Fibroblast of gingiva (primary cell): ENCODE results near the gene PRKCA.
"Not testable (repeated sequence)": the region's sequence is repeated elsewhere in the genome, so short reads cannot be mapped to it uniquely, and the experiment has no call there.

Source experiments
- DNase-seq: peaks from one replicate; pipeline ENCODE4 v3.0.0-alpha.2; 2011; ENCODE audit warnings: low read depth

The PRKCA gene

DNA sequence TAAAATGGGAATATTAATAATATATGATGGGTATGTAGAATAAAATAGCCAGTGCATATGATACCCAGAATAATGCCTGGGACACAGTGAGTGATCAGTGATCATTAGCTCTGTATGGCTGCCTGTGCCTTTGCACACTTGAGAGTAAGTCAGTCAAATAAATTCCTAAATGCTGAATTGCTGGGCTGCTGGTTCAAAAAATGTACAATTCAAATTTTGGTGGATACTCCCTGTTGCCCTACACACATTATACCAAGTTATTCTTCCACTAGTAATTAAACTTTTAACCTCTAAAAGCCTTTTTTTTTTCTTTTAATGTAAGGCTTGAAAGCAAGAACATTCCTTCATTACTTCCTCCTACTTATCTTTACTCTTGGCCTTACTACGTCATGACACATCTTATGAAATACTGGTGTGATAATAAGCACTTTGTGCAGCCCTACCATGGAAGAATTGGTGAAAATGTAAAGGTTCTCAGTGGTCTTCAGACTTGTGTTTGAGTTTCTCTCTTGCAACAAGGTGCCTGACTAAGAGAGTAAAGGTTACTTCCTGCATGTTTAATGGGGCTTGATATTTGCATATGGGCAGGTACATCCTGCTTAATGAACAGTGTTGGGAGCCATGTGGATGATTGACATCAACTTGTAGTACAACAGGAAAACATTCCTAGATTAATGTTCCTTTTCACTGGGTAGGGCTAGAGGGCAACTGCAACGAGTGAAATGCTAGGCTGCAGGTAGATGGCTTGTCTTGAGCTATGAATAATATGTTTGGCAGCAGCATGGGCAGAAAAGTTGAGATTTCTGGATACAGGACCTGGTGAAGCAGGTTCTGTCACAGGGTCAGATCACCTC, 84.3 kb downstream of the PRKCA start:
- DNase-seq: no peak

DNA sequence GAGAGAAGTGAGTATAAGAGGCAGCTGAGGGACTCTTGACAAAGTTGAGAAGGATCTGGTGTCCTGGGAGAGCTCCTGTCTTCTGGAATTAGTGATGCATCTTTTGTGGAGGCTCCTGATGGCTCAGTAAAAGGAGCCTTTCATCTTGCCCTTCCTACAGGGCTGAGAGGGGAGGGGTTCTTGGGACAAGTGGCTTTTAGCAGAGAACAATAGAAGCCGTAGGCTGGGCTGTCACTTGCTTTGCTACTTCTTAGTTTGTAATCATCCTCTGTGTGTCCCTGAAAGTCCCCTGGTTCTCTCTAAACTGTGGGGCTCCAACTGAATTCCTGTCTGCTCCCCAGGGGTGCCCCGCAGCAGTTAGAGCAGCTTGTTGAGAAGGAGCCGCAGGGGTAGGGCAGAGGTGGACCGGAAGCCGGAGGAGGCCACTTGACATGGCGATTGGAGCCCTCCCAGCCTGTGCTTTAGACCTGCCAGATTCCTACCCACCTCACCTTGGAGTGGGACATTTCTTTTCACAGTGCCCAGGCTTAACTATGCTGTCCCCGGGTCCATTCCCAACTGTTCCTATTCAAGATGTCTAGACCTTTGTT, 85.1 kb downstream of the PRKCA start:
- no peak for DNase-seq

DNA sequence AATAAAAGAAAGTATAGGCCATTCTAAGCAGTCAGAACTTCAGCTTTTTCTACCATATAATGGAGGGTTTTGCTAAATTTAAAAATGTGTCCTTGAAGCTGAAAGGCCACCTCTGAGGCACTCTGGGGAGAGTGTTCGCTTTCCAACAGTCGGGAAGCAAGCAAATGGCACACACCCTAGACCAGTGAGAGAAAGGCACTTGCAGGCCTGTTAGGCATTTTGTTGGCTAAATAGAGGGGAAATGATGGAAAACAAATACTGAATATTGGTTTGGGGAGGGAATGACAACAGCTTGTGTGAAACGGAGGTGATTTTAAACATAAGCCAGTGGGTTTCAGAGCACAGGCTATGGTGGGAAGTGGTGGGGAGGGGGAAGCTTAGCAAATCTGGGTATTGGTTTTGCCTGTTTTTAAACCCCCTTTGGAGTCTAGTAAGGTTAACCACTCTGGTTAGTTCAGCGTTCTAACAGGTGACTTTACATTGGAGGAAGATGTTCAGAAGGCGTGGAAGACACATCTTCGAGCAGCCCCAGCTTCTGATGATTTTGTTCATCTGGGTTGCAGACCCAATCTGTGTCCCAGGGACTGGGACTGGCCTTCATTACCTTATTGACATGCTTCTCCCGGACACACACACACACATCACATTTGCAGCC, 90.5 kb downstream of the PRKCA start:
- DNase-seq: no peak

DNA sequence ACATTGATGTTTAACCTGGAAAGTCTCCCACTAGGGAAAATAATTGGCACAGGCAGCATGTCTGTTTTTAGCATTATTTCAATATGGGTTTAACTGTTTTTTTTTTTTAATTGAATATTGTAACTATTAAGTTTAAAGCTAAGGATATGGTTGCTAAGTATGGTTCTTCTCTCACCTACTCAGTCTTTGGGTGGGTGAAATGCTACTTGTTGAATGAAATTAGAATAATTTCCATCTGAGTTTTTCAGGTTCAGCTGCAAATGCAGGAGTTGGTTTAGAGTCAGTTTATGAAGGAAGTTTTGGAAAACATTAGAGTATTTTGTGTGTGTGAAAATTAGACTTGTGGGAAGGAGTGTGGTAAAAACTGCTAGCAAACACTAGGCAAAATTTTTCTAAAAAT, 93.5 kb downstream of the PRKCA start:
- no peak for DNase-seq

DNA sequence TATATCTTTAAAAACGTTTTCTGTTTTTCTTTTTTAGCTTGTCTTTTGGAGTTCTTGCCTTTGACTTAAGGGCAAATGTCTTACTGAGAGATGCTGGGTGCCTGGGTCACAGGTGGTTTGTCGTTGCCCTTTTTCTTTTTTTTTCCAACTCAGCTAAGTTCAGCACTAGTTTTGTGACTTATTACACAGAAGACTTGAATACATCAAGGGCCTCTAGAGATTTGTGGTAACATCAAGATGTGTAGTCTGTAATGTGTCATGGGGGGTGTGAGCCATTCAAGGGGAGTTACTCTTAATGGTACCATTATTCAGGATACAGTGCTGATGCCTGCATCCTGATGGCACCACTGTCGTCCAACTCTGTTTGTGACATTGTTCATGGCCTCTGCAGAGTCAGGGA, 95.1 kb downstream of the PRKCA start:
- peak; percentile 34 for DNase-seq

DNA sequence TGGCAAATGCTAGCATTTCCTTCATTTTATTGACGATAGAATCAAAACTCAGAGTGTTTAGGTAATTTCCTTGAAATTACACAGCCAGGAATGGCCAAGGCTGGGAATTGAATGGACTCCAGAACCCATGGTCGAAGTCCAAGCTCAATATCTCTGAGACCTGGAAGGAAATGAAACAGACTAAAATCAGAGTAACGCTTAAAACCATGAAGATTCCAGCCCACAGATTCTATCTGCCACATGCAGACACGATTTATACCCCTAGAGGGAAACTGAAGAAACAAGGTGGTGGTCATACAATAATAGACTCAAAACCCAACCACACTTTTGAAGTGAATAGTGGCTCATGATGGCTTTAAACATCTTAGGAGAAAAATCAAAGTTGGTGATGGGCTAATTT, 95.6 kb downstream of the PRKCA start:
- DNase-seq: no peak

DNA sequence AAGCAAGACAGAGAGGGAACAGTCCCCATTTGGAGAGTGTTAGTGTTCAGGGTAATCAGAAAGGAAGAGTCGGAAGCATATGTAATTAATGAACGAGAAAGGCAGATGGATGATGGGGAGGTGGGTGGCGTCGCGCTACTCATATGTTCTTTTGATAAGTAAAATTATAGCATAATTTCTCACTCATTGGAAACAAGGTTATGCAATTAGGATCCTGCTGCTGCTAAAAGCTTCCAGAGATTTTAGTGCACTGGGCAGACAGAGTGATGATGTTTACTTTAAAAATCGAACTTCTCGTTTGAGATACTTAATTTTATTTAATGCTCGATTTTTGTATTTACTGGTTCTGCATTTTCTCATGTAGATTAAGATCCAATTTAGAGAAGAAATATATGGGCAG, 96.2 kb downstream of the PRKCA start:
- DNase-seq: no peak

DNA sequence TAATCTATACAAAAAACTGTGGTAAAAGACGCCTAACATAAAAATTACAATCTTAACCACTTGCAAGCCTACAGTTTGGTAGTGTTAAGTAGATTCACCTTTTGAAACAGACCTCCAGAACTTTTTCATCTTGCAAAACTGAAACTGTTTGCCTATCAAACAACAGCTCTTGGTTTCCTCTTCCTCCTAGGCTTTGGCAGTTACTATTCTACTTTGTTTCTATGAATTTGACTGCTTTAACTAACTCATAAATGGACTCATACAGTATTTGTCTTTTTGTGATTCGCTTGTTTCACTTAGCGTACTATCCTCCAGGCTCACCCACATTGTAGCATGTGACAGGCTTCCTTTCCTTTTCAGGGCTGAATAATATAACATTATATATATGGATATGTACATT, 97.0 kb downstream of the PRKCA start:
- DNase-seq: no peak

DNA sequence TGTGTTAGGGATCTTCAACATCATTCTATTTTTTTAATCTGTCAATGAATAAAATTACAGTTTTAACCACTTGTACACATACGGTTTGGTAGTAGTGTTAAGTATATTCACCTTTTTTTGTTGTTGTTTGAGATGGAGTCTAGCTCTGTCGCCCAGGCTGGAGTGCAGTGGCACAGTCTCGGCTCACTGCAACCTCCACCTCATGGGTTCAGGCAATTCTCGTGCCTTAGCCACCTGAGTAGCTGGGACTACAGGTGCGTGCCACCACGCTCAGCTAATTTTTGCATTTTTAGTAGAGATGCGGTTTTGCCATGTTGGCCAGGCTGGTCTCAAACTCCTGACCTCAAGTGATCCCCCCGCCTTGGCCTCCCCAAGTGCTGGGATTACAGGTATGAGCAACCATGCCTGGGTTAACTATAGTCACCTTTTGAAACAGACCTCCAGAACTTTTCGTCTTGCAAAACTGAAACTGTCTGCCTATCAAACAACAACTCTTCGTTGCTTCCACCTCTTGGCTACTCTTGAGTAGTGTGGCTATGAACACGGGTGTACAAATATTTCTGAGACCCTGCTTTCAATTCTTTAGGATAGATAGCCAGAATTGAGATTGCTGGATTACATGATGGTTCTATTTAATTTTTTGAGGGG, 97.8 kb downstream of the PRKCA start:
- not testable (repeated sequence) for DNase-seq

DNA sequence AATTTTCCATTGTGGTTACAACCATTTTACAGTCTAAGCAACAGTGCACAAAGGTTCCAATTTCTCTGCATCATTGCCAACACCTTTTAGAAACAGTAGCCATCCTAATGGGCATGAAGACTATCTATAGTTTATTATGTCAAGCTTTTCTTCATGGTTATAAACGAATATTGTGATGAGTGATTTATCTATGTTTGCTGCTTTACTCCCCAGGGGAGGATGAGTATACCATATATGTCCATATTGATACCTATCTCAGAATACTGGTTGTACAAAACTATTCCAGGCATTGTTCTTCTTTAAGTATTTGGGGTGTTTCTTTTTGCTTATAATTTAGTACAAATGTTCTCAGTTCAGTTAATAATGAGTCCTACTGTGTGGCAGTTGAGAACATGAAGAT, 98.3 kb downstream of the PRKCA start:
- no peak for DNase-seq

DNA sequence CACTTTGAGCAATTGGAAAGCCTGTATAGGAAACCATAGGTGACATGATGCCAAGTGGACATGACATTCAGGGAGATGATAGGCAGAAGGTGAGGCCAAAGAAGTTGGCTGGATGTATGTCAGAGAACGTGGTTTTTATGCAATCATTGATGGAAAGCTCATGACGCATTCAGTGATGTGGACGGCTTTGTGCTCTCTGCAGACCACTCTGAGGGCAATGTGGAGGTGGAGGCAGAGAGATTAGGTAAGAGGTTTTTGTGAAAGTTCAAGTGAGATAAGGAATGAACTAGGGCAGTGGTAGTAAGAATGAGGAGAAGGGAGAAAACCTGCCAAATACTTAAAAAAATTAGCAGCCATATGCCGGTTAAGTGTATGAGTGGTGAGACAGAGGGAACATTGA, 99.0 kb downstream of the PRKCA start:
- DNase-seq: no peak

DNA sequence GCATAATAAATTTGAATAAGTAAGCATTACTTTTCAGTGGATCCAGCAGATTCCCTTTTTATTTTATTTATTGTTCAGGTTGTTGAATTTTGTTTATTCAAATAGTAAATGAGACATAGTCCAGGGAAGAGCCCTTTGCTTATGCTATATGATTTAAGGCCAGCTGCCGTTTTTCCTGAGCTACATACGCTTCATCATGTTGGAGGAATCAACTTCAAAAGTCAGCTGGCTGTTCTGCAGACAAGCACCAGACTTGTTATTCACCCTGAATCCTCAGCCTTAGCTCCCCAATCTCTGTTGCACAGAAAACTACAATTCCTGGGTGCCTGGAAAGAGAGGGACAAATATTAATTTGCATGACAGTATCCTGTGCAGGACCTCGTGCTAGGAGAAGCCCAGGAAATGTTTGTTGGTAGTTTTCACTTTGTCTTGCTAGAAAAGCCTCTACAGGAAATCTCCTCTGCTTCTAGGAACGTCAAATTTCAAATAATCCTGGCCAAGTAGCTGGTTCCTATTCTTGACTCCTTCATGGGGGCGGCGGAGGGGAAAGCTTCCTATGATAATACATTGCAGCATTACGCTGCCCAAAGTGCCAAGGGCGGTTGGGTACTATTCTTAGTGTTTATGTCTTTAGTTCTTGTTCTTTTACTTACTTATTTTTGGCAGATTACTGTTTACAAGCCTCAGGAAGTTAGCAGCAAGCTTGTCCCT, 101.6 kb downstream of the PRKCA start:
- peak; percentile 12 for DNase-seq

DNA sequence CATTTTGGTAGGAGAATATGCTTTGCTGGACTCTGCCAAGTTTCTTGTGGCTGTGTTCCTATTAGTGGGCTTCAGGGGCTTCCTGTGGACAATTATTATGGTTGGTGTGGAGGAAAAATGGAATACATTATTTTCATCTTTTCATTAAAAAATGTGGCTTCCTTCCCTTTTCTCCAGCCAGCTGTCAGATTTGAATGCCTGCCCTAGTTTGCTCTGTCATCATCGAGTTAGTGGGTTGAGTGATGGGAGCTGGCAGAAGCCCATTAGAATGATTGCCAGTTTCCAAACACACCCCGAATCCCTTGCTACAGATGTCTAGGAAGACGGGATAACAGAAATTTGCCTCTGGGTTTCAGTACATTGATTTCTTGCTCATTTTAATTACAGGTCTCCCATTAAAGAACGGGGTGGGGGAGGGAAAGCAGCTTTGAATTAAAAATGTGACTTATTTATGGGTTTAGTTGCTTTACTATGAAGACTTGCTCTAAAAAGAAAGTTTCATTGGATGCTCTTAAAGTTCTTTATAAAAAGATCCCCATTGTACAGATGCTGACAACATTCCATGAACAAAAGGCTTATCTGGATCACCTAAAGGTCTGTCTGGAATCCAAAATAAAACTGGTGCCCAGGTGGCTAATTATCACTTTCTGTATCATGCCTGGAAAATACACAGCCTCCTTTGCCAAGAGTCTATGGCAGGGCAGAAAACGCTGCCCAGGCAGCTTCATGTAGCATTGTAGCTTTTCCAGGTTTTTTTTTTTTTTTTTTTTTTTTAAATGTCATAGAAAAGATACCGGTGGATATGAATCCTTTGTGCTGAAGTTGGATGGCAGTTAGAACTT, 103.6 kb downstream of the PRKCA start:
- DNase-seq: no peak

DNA sequence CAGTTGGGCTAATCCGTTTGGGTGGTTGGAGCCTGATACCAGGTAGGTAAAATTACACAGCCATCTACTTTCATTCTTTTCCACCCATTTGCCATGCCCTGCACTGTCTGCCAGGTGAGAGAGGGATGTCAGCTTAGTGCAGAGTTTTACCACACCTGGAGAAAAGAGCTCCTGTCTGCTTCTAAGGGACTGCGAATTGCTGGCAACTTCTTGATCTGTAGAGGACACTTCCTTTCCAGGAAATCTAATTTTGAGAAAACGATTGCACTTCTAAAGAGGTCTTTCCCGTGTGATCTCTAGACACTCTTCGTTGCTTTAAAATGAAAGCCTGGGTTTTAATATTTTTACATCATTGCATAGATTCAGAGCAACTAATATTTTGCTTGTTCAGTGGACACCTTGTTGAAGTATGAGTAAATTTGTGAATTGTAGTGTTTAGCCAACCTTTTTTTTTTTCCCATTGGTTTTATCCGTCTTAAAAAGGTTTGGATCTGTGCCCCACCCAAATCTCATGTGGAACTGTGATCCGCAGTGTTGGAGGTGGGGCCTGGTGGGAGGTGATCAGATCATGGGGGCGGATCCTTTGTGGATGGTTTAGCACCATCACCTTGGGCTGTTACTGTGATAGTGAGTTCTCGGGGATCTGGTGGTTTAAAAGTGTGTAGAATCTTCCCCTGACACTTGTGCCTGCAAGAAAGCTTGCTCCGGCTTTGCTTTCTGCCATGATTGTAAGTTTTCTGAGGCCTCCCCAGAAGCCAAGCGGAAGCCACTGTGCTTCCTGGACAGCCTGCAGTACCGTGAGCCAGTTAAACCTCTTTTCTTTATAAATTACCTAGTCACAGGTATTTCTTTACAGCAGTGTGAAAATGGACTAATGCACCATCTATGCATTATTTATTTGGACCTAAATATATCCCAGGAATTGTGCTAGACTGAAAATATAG, 104.6 kb downstream of the PRKCA start:
- DNase-seq: no peak

DNA sequence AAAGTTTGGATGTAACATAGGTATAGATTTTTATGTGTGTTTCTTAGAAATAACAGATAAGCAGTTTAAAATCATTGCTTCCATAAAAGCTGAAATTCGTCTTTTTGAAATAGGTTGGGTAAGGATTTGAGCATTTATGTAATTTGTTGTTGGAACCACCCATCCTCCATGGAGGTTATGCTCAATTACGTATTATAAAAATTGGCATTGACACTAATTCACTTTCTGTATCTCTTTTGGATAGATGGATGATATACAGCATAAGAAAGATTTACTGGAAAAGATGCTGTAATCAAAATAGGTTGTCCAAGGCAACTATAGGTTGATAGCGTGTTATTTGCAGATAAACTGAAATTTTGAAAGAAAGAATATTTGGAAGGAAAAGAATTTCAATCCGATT, 105.5 kb downstream of the PRKCA start:
- DNase-seq: no peak

DNA sequence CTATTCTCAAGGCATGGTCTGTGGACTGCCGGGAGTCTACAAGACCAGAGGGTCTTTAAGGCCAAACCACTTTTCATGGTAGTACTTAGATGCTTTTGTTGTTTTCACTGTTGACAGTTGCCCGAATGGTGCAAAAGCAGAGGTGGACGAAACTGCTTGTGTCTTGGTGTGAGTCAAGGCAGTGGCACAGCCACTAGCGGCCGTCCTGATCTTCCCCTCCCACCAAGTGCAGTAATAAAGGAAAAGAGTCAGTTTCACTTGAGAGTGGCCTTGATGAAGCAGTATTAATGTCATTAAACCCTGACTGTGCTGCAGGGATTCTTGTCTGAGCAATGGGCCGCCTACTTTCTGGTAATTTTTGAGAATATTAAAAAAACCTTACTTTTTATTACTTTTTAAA, 109.1 kb downstream of the PRKCA start:
- DNase-seq: no peak

DNA sequence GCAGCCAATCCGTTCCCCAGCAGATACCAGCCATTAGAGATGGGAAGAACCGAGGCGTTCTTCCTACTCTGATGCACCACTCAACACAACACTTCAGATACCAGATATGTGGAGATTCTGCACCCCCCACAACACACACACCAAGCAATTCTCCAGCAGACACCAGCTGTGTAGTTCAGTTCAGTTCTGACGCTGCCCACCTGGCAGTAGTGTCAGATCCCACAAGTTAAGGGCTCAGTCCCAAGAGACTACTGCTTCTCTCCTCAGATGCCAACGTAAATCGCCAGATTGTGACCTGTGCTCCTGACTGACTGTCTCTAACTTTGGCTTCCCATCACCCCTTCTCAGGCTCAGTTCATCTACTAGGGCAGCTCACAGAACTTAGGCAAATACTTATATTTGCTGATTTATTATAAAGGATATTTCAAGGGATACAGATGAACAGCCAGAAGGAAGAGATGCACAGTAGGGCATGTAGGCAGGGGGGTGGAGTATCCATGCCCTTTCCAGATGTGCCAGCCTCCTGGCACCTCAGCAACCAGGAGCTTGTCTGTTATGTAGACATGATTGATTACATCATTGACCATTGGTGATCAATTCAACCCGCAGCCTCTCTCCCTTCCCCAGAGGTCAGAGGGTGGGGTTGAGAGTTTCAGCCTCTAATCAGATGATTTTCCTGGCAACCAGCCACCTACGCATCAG, 110.6 kb downstream of the PRKCA start:
- no peak for DNase-seq

DNA sequence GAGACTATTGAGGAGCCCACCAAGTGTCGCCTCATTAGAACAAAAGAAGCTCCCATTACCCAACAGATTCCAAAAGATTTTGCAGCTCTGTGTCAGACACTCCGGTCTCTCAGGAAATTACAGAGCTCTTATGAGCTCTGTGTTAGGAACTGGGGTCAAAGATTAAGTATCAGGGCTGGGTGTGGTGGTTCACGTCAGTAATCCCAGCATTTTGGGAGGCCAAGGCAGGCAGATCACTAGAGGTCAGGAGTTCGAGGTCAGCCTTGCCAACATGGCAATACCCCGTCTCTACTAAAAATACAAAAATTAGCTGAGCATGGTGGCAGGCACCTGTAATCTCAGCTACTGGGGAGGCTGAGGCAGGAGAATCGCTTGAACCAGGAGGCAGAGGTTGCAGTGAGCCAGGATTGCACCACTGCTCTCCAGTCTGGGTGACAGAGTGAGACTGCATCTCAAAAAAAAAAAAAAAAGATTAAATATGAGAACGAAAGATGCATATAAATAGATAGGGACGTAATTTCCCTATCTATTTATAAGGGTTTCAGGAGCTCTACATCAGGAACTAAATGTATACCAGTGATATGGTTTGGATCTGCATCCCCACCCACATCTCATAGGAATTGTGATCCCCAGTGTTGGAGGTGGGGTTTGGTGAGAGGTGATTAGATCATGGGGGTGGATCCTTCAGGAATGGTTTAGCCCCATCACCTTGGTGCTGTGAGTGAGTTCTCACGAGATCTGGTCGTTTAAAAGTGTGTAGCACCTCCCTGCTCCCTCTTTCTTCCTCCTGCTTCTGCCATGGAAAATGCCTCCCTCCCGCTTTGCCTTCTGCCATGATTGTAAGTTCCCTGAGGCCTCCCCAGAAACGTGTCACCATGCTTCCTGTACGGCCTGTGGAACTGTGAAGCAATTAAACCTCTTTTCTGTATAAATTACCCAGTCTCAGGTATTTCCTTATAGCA, 111.4 kb downstream of the PRKCA start:
- no peak for DNase-seq
